Activated CD4-positive, alpha-beta T cell treated with anti-CD3 and anti-CD28 coated beads, Interleukin-2, amount 50 U/mL, for 1 hour (primary cell): ENCODE measurements around the gene SCN8A.
A peak's percentile ranks its signal among the peaks of the same experiment; 100 is the strongest.
"Not testable (repeated sequence)": the region's sequence is repeated elsewhere in the genome, so short reads cannot be mapped to it uniquely, and the experiment has no call there.

Experiments
- DNase-seq: peaks from one replicate; pipeline ENCODE4 v3.0.0-alpha.2; 2020

SCN8A gene

GRCh38 chr12:51774933-51775332 is 183.9 kb downstream of the SCN8A start:
- no peak for DNase-seq

DNA sequence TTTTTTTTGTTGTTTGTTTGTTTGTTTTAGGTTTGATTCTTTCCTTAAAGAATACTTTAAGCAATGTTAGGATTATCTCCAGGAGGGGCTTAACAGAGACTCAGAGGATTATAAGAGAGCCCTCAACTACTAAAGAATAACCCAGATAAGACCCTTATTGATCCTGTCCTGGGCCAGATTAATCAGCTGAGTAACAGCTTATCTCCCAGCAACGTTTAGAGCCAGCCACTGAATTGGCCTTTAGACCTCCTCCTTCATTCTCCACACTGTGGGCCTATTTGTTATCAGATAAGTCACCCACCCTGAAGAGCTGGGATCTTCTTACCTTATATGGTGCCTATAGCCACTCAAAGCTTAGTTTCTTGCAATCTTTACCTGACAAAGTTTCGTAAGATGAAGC is 186.4 kb downstream of the SCN8A start:
- DNase-seq, result no peak

GRCh38 chr12:51777973-51778372 is 186.9 kb downstream of the SCN8A start:
- no peak for DNase-seq

- no peak for DNase-seq
Observed at GRCh38 chr12:51779876-51780275, 188.8 kb downstream of the SCN8A start.

- no peak for DNase-seq
Observed at GRCh38 chr12:51784688-51785087, 193.7 kb downstream of the SCN8A start.

DNA sequence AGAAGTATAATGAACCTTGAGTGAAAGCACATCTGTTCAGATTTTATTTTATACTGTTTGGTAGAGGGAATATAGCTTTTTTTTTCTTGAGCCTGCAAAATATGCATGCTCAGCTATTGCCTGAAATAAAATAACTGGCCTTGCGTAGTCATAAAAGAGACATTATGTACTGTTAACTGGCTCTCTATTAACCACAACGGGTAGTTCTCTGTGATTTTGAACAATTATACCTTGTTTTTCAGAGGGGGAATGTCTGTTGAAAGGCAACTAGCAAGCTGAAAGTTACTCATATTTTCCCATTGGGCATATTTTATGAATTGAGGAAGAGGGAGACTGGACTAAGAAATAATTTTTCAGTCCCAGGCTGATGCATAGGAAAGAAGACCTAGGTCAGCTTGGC is 194.9 kb downstream of the SCN8A start:
- no peak for DNase-seq

GRCh38 chr12:51788876-51789275 is 197.8 kb downstream of the SCN8A start:
- no peak for DNase-seq

DNA sequence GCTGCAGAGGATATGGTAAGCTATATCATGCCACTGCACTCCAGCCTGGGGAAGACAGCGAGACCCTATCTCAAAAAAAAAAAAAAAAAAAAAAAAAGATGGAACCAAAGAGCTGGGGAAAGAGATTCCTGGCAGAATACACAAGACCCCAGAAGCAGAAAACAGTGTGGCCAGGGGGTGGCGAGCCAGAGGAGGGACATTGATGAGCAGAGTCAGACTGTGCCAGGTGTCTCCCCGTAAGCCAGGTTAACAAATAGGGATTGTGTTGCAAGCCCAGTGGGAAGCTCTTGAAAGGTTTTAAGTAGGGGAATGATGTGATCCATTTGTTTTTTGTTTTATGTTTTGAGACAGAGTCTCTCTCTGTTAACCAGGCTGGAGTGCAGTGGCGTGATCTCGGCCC is 201.4 kb downstream of the SCN8A start:
- DNase-seq, result no peak

- DNase-seq, result no peak
Observed at GRCh38 chr12:51793201-51793600, 202.2 kb downstream of the SCN8A start.

DNA sequence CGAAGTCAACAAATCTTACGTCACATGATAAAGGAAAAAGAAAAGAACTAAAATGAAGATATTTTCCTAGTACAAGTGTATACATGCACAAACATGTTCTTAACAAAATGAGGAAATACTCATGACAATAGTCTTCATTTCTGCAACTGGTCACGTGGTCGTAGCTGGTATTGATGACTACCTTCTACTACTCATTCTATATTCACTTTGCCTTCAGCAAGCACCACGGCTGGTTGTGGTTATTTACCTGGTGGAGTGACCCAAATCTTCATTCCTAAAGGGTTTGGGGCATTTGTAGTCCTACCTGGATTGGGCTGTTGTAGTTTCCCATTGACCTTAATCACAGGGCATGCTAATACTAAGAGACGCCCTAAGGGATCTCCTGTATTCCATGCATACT is 206.3 kb downstream of the SCN8A start:
- DNase-seq, result no peak

- not testable (repeated sequence) for DNase-seq
Observed at GRCh38 chr12:51798051-51798450, 207.0 kb downstream of the SCN8A start.

DNA sequence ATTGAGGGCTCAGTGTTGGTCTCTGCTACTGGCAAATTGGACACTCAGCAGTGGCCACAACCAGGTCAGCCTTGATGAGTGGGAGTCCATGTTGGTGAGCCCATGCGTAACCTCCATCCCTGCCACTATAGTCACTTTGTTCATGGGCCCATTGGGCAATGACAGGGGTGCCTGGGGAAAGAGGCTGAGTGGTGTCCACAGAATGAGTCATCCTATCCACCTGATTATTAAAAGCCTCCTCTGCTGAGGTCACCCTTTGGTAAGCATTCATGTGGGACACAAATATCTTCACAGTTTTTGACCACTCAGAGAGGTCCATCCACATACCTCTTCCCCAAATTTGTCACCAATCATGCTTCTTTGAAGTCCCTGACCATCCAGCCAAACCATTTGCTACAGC is 207.5 kb downstream of the SCN8A start:
- no peak for DNase-seq

- DNase-seq, result no peak
Observed at GRCh38 chr12:51801027-51801426, 210.0 kb downstream of the SCN8A start.

GRCh38 chr12:51806896-51807295 is 215.9 kb downstream of the SCN8A start:
- no peak for DNase-seq

DNA sequence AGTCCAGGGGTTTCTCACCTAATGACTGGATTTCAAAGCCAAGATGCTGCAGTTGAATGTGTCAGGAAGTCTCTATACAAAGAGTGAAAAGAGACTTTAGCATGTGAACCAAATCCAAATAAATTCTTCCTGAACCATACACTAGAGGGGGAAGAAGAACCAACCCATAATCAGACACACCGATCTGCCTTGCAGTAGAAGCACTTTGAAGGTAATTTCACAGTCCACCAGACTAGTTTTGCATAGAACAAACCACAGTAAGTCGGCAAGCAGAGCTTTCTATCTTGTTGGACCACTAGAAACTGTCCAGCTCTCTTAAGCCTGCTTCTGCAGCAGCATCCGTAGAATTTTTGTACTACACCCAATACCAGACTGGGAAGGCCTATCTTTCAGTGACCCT is 218.2 kb downstream of the SCN8A start:
- DNase-seq, result no peak

GRCh38 chr12:51811203-51812202 is 220.5 kb downstream of the SCN8A start:
- DNase-seq, result no peak

DNA sequence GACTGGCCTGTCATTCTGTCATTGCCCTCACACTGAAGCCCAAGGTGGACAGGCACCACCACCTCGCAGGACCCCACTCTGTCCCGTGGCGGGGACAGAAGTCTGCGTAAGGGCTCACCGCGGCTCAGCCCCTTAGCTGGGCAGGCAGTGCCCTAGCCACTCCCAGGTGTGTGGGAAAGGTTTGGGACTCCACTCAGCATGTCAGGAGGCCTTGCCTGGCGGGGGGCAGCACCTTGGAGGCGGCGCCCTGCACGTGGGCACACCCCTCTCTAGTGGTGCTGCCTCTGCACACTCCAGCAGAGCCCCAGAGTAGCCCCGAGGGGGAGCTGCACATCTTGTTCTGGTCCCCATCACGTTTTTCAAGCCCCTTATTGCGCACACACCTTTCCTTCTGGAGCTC is 221.8 kb downstream of the SCN8A start:
- no peak for DNase-seq

GRCh38 chr12:51813931-51814310 is 222.9 kb downstream of the SCN8A start:
- DNase-seq, result no peak

DNA sequence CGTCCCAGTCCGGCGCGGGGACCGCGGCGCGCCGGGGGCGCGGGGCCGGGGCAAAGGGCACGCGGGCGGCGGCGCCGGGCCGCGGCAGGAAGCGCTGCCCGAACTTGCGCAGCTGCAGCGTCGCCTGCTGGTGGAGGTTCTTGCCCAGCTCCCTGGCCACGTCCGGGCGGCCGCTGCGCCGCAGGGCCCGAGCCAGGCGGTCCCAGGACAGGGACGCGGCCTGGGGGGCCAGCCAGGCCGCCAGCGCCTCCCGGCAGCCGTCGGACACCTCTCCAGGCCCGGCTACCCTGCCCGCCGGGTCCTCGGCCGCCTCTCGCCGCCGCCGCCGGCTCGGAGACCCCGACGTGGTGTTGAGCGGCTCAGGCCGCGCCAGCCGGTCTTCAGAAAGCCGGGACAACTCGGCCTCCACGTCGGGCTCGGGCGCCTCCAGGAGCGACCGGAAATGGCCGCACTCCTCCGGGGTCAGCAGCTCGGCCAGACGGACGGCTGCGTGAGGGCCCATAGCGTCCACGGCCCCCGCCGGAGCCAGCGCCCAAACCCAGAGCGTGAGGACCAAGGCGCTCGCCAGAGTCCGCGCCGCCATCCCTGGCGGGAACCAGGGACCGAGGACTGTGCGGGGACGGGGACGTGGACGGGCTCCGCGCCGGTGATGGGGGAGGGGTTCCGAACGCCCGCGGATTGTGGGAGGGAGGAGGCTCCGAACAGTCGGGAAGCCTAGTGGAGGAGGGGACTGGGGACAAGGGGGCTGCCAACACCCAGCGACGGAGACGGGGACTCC is 223.5 kb downstream of the SCN8A start:
- peak; percentile 64 for DNase-seq

DNA sequence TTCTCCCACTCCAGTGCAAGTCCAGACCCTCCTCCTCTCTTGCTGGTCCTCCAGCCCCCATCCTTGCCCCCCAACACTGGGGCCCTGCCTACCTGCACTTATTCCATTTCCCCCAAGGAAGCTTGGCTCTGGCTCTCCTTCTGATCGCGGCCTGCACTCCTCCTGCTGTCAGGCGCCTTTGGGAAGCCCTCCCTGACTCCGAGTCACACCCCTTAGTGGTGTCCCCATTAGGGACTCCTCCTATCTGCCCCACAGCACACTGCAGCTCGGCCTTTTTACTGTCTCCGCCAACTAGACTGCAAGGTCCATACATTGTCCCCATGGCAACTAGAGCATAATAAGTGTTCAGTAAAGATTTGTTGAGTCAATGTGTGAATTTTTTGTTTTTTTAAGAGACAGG is 224.5 kb downstream of the SCN8A start:
- no peak for DNase-seq

DNA sequence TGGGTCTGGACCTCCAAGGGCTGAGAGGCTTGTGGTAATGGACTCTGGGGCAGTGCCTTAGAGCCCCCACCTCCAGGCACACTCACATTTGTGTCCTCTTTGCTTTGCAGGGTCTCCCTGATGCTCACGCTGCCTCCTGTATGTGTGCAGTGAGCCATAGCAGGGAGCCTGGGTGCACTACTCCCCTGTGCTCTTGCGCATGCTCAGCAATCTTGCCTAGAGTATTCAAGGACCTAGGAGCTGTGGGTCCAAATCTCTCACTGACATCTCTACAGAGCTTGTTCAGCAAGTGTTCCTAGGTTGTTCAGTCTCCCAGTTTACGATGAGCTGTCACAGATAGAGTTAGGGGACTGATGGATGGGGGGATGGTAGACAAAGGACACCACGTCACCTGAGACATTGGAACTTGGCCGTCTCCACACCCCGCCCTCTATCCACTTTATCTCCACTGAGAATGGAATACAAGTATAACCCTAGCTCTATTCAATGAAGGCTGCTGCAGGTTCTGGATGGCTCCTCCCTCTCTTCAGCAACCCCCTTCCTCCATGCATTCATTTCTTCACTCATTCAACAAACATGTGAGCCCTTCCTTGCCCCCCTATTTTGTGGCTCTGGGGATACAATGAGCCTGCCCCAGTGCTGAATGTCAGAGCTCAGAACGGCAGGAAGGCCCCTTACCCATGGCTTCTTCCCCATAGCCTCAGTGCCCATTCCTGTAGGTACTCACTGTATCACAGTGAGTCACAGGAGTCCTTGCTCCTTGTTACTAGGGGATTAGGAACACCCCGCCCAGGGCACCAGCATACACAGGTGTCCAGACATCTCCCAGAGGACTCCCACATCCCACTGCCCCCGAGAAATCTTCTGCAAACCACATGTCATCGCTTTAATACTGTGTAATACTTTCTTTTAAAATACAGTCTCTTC is 226.3 kb downstream of the SCN8A start:
- DNase-seq, result no peak

GRCh38 chr12:51818086-51818485 is 227.1 kb downstream of the SCN8A start:
- no peak for DNase-seq
